Smooth muscle cell (in vitro differentiated cells): ENCODE data around the gene MYL10. TPM values are rescaled to one million over a fixed set of nuclear protein-coding genes. Genes with fewer than 3 reads are reported as not detected.
A peak's percentile ranks its signal among the peaks of the same experiment; 100 is the strongest.

Source experiments
- DNase-seq: peaks from one replicate; lab custom pipeline; 2025; ENCODE audit not compliant: unreplicated experiment; lab: John Stamatoyannopoulos, UW
- H2AFZ ChIP-seq: fragments of 200-600 bp; sonication (generic); 2 replicates; pipeline ENCODE4 v1.6.0; 2016; ENCODE audit warnings: antibody characterized with exemption, low read depth, mild to moderate bottlenecking
- H3F3A ChIP-seq: fragments of 200-600 bp; sonication (generic); 2 replicates; pipeline ENCODE4 v1.6.0; 2017; ENCODE audit warnings: antibody characterized with exemption, low read depth
- H3K27ac ChIP-seq: fragments of 200-600 bp; sonication (generic); 2 replicates; pipeline ENCODE4 v1.5.1; 2016; ENCODE audit warnings: low read depth, mild to moderate bottlenecking
- H3K27me3 ChIP-seq: fragments of 200-600 bp; sonication (generic); 2 replicates; pipeline ENCODE4 v1.6.1; 2016; ENCODE audit warnings: low read depth, mild to moderate bottlenecking
- H3K36me3 ChIP-seq: fragments of 200-600 bp; sonication (generic); 2 replicates; pipeline ENCODE4 v1.5.1; 2016; ENCODE audit warnings: low read depth
- H3K4me1 ChIP-seq: fragments of 200-600 bp; sonication (generic); 2 replicates; pipeline ENCODE4 v1.5.1; 2016; ENCODE audit warnings: low read depth
- H3K4me2 ChIP-seq: fragments of 200-600 bp; sonication (generic); 2 replicates; pipeline ENCODE4 v1.6.0; 2016; ENCODE audit warnings: mild to moderate bottlenecking
- H3K4me3 ChIP-seq: fragments of 200-600 bp; sonication (generic); 2 replicates; pipeline ENCODE4 v1.5.1; 2016; ENCODE audit warnings: mild to moderate bottlenecking
- H3K79me2 ChIP-seq: fragments of 200-600 bp; sonication (generic); 2 replicates; pipeline ENCODE4 v1.6.0; 2016; ENCODE audit warnings: low read depth, mild to moderate bottlenecking
- H3K9ac ChIP-seq: fragments of 200-600 bp; sonication (generic); 2 replicates; pipeline ENCODE4 v1.6.0; 2016; ENCODE audit warnings: low read depth
- H3K9me3 ChIP-seq: fragments of 200-600 bp; sonication (generic); replicated peaks from 2 replicates; pipeline ENCODE4 v1.5.1; 2016; ENCODE audit warnings: low read depth
- H4K20me1 ChIP-seq: fragments of 200-600 bp; sonication (generic); 2 replicates; pipeline ENCODE4 v1.6.0; 2016; ENCODE audit warnings: low read depth
- WGBS: methylation state at CpG from one replicate; pipeline ENCODE4 v1.1.7; 2016; ENCODE audit warnings: low lambda C conversion rate; 5-methylcytosine and 5-hydroxymethylcytosine counted together
- polyA plus RNA-seq: library from polyadenylated mRNA; unstranded; fragments of >200 nt; fragmentation: Nextera tagmentation; extraction: Ambion mirVana; gene quantifications from 2 replicates; pipeline ENCODE4 v1.2.1, GENCODE V29; 2016
- total RNA-seq: library from RNA; depleted of rRNA; stranded (reverse); fragments of >200 nt; gene quantifications from 2 replicates; pipeline ENCODE4 v1.2.3, GENCODE V29; 2014
- TF ChIP-seq, protein P1 (sequence below): fragments of 200-600 bp; sonication (generic); IDR thresholded peaks from 2 replicates; pipeline ENCODE4 v1.5.1; 2017; ENCODE audit warnings: borderline replicate concordance, mild to moderate bottlenecking, antibody characterized with exemption; ENCODE audit not compliant: insufficient read depth, poor library complexity, severe bottlenecking

Gene MYL10
- total and polyA plus RNA-seq, 2 experiments from 2014 or later, result 5.3 to 32.7 TPM

DNA sequence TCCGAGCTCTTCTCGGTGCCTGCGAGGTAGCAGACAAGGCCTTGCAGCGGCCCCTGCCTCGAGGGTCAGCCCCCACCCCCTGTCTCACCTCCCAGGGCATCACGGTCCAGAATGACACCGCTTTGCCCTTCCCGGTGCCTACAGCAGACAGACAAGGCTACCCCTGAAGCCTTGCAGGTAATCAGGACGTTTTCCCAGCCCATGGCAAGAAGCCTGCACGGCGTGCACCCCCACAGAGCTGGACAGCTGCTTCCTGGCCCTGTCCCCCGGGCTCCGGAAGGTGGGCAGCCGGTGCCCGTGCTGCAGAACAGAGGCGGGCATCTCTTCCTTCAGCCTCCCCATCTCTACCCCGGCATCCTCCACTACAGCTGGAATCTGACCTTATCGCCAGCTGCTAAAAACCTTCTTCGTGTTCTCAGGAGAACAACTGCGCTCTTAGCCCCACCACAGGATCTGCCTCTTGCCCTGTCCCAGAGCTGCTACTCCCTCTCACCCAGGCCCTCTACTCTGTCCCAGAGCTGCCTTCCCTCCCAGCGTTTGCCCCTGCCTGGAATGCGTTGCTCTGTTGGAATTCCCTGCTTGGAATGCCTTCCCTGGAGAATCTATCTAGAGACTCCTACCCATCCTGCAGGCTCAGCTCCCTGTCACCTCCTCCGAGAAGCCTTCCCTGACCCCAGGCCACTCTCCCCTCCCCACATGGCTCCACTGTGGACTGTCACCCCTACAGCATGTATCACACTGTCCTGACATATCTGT lies 4.7 kb downstream of the MYL10 start:
- no peak for DNase-seq
- 66% methylated on average over 23 of the region's 23 CpGs for WGBS
- H3K4me1 ChIP-seq, result peaks cover 38% of the 10 kb centered on the region
- H3F3A ChIP-seq, result peaks cover 29% of the 10 kb centered on the region
- H3K79me2 ChIP-seq, result no peaks in the 10 kb centered on the region
- H3K27me3 ChIP-seq, result no peaks in the 10 kb centered on the region
- H3K9me3 ChIP-seq, result no peaks in the 10 kb centered on the region
- TF ChIP-seq, protein P1, sequence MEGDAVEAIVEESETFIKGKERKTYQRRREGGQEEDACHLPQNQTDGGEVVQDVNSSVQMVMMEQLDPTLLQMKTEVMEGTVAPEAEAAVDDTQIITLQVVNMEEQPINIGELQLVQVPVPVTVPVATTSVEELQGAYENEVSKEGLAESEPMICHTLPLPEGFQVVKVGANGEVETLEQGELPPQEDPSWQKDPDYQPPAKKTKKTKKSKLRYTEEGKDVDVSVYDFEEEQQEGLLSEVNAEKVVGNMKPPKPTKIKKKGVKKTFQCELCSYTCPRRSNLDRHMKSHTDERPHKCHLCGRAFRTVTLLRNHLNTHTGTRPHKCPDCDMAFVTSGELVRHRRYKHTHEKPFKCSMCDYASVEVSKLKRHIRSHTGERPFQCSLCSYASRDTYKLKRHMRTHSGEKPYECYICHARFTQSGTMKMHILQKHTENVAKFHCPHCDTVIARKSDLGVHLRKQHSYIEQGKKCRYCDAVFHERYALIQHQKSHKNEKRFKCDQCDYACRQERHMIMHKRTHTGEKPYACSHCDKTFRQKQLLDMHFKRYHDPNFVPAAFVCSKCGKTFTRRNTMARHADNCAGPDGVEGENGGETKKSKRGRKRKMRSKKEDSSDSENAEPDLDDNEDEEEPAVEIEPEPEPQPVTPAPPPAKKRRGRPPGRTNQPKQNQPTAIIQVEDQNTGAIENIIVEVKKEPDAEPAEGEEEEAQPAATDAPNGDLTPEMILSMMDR, result no peak
- peak overlapping the region; percentile 98 for H3K27ac ChIP-seq
- H3K36me3 ChIP-seq, result no peaks in the 10 kb centered on the region
- peak overlapping the region; percentile 20 for H3K4me2 ChIP-seq
- H3K4me3 ChIP-seq, result no peak overlapping the region
- H4K20me1 ChIP-seq, result no peaks in the 10 kb centered on the region
- H3K9ac ChIP-seq, result peak overlapping the region; percentile 54
- no peak overlapping the region for H2AFZ ChIP-seq

DNA sequence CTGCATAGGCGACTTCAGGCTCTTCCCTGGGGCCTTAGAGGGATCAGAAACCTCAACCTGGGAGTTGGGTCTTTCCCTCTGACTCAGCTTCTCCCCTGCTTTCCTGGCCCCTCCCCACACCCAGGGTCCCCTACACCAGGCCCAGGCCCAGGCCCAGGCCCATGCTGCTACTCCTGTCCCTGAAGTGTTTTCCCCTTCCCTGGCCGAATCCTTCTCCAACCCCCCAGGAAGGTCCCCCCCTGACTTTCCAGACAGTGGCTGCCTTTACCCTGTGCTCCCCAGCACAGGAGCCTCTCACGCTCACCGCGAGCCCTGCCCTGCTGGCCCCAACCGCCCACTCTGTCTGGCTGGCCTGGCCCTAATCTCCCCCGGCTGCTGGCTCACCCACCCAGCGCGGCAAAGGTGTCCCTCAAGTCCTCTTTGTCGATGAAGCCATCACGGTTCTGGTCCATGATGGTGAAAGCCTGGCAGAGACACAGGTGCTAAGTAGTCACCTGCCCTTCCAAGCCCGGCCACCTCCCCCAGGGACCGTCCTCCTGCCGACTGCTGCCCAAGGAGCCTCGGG lies 6.4 kb downstream of the MYL10 start:
- Histone ChIP-seq H3K9ac (peak overlapping the region; percentile 92), H3K79me2 (no peaks in the 10 kb centered on the region), H3F3A (peaks cover 29% of the 10 kb centered on the region), H2AFZ (no peak overlapping the region), H3K27me3 (no peaks in the 10 kb centered on the region), H3K27ac (peak overlapping the region; percentile 98), H3K4me1 (peaks cover 38% of the 10 kb centered on the region), H3K4me3 (no peak overlapping the region), H3K36me3 (no peaks in the 10 kb centered on the region), H3K9me3 (no peaks in the 10 kb centered on the region), H4K20me1 (no peaks in the 10 kb centered on the region), H3K4me2 (peak overlapping the region; percentile 55)
- no peak for DNase-seq
- 36% methylated on average over 15 of the region's 15 CpGs for WGBS
- TF ChIP-seq, protein P1, result no peak

DNA sequence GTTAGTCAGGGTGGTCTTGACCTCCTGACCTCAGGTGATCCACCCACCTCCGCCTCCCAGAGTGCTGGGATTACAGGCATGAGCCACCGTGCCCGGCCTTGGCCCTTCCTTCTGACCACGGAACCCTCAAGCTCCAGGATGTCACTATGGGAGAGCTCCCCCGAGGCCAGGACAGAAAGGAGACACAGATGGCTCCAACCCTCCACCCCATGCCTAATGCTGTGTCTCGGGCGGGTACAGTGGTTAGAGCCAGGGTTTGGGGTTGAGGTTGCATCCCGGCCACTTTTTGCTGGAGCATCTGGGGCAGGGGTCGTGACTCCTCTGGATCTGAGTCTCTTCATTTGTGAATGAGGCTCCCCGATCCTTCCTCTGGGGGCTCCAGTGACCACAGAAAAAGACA lies 8.1 kb downstream of the MYL10 start:
- WGBS, result 77% methylated on average over 10 of the region's 10 CpGs
- Histone ChIP-seq H3K4me2 (no peak overlapping the region), H3F3A (peaks cover 29% of the 10 kb centered on the region), H3K4me3 (no peak overlapping the region), H3K9ac (no peak overlapping the region), H3K36me3 (no peaks in the 10 kb centered on the region), H3K79me2 (no peaks in the 10 kb centered on the region), H3K27me3 (no peaks in the 10 kb centered on the region), H3K9me3 (no peaks in the 10 kb centered on the region), H3K4me1 (peaks cover 34% of the 10 kb centered on the region), H4K20me1 (no peaks in the 10 kb centered on the region), H2AFZ (no peak overlapping the region), H3K27ac (peak overlapping the region; percentile 98)
- TF ChIP-seq, protein P1, result no peak
- DNase-seq, result no peak

DNA sequence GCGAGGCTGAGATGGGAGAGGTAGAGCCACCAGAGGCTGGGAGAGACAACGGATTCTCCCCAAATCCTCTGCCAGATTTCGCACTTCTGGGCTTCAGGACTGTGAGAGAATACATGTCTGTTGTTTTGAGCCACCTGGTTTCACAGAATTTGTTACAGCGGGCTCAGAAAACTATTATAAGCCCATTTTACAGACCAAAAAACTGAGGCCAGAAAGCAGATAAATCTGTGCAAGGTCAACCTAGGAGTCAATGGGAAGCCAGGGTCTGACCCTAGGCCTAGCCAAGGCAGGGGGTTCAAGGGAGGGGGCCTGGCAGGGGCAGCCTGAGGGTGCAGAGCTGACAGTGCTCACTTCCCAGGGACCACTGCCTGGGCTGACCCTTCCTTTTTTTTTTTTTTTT lies 8.7 kb downstream of the MYL10 start:
- Histone ChIP-seq H3K9me3 (no peaks in the 10 kb centered on the region), H3K9ac (no peak overlapping the region), H2AFZ (no peak overlapping the region), H3F3A (peaks cover 29% of the 10 kb centered on the region), H3K4me1 (peaks cover 28% of the 10 kb centered on the region), H3K27me3 (no peaks in the 10 kb centered on the region), H3K4me2 (no peak overlapping the region), H4K20me1 (no peaks in the 10 kb centered on the region), H3K36me3 (no peaks in the 10 kb centered on the region), H3K79me2 (no peaks in the 10 kb centered on the region), H3K4me3 (no peak overlapping the region), H3K27ac (peak overlapping the region; percentile 97)
- WGBS, result 100% methylated on average over 4 of the region's 4 CpGs
- TF ChIP-seq, protein P1, result no peak
- DNase-seq, result no peak
